Hindlimb muscle (tissue), 1 donor: ENCODE data around the gene RAB40C. TPM values are rescaled to one million over a fixed set of nuclear protein-coding genes. Genes with fewer than 3 reads are reported as not detected.

ENCODE experiments used
- DNase-seq: peaks from one replicate; pipeline ENCODE4 v3.0.0-alpha.2; 2013
- polyA plus RNA-seq: library from polyadenylated mRNA; unstranded; fragments of 120-200 nt; gene quantifications from one replicate; pipeline ENCODE4 v1.2.1, GENCODE V29; 2013; ENCODE audit not compliant: insufficient read length

RAB40C gene, protein sequence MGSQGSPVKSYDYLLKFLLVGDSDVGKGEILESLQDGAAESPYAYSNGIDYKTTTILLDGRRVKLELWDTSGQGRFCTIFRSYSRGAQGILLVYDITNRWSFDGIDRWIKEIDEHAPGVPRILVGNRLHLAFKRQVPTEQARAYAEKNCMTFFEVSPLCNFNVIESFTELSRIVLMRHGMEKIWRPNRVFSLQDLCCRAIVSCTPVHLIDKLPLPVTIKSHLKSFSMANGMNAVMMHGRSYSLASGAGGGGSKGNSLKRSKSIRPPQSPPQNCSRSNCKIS
- 15.4 TPM for polyA plus RNA-seq

DNA sequence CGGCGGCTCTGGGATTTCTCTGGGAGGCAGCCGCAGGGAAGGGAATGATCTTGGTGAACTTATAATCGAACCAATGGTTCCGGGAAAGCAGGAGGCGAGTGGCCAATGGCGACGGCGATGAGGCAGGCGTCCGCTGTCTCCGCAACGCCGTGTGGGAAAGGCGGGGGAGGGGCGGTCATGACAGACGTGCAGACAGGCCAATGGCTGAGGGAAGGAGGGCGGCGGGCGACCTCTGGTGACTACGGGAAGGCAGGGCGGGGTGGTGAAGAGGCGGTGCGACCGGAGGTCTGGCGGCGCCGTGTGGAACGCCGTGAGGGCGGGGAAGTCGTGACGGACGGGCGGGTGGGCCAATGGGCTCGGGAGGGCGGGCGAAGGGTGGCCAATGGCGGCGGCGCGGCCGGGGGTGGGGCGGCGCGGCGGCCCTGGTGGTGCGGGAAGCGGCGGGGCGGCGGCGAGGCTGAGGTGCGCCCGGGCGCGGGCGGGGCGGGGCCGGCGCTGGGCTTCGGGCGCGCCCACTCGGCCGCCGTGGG lies at the start of gene RAB40C:
TSS of gene RAB40C (plus strand) at position 409 of the 530 bp plus-strand sequence. CDS start 226 bp downstream, outside the sequence.
- peak; percentile 99 for DNase-seq

DNA sequence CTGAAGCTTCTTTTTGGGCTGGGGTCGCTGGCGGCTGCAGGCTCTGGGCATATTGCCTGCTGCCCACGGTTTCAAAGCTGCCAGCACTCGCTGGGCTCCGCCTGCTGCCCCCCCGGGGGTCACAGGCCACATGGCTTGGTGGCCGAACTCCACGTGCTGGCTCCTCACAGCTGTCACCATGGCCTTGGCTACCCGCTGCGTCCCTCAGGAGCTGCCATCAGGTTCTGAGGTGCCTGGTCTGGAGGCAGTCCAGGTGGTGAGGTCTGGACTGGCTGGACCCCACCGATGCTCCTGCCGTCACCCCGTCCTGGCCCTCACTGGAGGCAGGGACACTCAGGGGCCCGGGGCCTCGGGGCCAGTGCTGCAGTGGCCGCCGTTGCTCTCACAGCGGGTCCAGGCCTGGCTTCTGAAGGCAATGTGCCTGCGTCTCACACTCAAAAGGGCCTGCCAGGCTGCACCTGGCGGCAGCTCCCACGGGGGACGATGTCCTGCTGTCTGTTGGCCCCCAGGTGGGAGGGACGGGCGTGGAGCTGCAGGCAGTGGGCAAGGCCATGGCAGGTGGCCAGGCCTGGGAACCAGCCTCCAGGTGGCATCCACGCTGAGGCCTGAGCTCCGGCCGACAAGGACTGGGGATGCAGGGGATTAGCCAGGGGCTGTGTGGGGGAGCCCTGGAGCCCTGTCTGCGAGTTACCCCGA lies 49.1 kb upstream of the RAB40C start:
- no peak for DNase-seq

DNA sequence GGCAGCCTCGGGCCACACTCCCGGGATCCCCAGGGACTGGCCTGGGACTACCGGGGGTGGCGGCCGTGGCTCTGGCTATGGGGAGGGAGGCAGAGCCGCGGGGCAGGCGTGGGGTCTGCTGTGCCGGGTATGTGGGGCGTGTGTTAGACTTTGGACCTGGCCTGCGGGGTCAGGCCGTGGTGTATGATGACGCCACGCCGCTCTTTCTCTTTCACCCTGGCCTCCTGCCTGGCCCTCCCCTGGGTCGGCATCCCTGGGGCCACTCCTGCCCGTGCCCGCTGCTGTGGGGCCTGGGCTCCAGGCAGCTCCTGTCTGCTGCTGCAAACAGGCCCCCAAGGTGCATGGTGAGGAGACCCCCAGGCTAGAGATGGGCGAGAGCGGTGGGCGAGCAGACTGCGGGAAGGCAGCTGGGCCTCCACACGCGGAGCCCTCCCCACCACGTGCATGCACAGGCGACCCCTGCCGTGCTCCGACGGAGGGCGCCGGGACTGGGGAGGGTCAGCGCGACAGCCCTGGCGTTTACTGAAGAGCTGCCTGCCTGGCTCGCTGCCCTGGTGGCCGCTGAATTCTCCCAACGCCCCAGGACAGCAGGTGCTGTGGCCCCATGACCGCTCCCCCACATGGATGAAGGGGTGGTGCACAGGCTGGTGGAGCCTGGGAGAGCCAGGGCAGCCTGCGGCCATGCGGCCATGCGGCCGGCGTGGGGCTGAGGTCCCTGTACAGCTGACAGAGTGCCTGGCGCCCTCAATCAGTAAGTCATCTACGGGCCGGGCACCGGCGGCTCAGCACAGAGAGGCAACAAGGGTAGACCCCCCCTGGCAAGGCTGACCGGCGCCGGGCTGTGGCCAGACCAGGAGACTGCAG lies 46.3 kb upstream of the RAB40C start:
- DNase-seq: no peak

DNA sequence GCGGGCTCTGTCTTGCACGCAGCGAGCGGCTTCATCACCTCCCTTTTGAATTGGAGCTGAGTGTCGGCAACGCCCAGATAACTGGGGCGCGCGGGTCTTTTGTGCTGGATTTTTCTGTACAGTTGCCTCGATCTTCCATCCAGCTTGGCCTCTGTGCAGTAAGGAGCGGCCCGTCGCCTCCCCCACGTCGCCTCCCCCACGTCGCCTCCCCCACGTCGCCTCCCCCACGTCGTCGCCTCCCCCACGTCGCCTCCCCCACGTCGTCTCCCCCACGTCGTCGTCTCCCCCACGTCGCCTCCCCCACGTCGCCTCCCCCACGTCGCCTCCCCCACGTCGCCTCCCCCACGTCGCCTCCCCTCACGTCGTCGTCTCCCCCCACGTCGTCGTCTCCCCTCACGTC lies 45.3 kb upstream of the RAB40C start:
- no peak for DNase-seq

DNA sequence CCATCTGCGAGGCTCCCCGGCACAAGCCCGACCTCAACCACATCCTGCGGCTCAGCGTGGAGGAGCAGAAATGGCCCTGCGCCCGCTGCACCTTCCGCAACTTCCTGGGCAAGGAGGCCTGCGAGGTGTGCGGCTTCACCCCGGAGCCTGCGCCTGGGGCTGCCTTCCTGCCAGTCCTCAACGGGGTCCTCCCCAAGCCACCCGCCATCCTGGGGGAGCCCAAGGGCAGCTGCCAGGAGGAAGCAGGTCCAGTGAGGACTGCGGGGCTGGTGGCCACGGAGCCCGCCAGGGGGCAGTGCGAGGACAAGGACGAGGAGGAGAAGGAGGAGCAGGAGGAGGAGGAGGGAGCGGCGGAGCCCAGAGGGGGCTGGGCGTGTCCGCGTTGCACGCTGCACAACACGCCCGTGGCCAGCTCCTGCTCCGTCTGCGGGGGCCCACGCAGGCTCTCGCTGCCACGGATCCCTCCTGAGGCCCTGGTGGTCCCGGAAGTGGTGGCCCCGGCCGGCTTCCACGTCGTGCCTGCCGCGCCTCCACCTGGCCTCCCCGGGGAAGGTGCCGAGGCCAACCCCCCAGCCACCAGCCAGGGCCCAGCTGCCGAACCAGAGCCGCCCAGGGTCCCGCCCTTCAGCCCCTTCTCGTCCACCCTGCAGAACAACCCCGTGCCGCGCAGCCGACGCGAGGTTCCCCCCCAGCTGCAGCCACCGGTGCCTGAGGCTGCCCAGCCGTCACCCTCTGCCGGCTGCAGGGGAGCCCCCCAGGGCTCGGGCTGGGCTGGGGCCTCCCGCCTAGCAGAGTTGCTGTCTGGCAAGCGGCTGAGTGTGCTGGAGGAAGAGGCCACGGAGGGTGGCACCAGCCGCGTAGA lies 42.7 kb upstream of the RAB40C start:
- peak; percentile 64 for DNase-seq

DNA sequence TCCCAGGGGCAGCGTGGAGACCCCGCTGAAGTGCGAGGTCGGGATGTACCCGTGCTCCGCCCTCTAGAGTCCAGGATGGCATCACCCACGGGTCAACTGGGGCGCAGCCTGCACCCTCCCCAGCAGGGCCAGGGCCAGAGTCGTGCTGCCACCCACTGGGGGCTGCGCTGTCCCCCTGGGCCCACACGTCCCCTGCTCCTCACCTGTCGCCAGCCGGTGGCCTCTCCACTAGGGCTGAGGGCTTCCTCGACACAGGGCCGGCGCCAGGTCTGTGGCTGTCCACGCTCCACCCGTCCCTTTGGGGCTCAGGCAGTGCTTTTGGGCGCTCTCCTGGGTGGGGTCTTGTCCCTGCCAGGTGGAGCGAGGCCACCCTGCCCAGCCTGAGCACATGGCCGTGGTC lies 41.3 kb upstream of the RAB40C start:
- DNase-seq: no peak

DNA sequence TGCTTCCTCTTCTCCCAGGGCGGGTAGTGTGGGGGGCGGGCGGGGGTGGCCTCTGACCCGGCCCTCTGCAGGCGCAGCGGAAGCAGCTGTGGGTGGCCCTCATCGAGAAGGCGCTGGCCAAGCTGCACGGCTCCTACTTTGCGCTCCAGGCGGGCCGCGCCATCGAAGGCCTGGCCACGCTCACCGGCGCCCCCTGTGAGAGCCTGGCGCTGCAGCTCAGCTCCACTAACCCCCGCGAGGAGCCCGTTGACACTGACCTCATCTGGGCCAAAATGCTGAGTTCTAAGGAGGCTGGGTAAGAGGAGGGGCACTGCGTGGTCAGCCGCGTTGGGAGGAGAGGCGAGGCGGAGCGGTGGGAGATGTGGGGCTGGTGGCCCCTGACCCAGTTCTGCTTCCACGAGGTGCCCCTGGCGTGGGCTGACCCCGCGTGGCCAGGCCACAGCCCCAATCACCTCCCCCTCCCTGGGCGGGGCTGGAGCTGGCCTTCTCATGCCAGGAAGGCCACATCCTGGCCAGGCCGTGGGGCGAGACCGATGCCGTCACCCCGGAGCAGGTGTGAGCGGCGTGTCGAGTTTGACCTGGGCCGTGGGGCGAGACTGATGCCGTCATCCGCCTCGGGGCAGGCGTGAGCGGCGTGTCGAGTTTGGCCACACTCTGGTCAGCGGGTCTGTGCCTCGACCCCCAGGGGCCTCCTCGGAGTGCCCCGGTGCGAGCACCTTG lies 40.2 kb upstream of the RAB40C start:
- no peak for DNase-seq

DNA sequence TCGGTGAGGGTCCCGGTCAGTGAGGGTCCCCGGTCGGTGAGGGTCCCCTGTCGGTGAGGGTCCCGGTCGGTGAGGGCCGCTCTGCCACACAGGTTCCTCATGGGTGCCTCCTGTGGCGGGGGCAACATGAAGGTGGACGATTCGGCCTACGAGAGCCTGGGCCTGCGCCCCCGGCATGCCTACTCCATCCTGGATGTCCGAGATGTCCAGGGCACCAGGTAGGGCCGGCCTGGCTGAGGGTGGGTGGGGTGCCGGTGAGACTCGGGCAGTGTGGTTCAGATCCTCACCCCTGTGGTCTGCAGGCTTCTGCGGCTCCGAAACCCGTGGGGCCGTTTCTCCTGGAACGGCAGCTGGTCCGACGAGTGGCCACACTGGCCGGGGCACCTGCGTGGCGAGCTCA lies 38.7 kb upstream of the RAB40C start:
- no peak for DNase-seq

DNA sequence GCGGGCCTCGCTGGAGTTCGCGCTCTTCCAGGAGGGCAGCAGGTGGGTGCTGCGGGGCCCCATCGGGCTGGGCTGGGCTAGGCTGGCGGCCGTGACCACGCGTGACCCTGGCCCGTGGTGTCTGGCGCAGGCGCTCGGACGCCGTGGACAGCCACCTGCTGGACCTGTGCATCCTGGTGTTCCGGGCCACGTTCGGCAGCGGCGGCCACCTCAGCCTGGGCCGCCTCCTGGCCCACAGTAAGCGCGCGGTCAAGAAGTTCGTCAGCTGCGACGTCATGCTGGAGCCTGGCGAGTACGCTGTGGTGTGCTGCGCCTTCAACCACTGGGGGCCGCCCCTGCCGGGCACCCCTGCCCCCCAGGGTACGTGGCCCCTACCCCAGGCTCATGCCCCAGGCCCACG lies 37.7 kb upstream of the RAB40C start:
- no peak for DNase-seq

DNA sequence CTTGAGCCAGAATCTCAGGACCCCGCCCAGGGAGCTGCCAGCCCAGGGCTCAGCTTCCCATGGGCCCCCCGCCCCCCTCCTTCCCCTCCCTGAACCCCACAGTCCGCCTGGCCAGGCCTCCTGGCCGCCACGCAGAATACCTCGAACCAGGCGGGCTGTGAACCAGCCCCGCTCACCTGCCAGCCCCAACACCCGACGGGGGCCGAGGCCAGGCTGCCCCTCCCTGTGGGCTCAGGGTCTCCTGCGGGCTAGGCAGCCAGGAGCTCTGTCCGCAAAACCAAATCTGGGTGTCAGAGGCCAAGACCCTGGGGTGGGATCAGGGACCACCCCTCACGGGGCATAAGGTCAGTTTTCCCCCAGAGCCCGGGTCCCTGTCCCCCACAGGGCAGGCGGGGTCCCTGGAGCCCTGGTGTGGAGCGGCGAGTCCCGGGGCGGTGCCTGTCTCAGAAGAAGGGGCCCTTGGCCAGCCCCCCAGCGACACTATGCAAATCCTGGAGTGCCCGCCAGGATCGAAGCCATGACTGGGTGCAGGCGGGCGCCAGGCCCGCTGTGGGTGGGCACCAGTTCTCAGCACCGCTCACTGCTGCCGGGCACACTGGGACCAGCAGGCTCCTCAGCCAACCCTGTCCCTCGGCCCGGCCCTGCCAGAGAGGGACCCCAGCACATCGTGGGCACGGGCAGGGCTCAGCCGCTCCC lies 36.1 kb upstream of the RAB40C start:
- DNase-seq: no peak

DNA sequence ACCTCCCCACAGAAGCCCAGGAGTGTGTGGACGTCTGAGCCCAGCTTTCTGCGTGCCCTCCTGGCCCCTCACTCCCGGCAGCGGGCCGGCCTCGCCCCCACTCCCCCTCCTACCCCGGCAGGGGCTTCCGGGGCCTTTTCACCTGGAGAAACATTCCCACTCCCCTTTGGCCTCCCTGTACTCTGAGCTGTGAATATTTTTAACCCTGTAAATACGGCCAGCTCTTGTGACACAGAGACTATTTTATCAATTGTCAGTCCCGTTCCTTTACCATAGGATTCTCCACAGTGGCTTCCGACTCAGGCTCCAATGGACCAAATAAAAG lies 35.6 kb upstream of the RAB40C start:
- no peak for DNase-seq

DNA sequence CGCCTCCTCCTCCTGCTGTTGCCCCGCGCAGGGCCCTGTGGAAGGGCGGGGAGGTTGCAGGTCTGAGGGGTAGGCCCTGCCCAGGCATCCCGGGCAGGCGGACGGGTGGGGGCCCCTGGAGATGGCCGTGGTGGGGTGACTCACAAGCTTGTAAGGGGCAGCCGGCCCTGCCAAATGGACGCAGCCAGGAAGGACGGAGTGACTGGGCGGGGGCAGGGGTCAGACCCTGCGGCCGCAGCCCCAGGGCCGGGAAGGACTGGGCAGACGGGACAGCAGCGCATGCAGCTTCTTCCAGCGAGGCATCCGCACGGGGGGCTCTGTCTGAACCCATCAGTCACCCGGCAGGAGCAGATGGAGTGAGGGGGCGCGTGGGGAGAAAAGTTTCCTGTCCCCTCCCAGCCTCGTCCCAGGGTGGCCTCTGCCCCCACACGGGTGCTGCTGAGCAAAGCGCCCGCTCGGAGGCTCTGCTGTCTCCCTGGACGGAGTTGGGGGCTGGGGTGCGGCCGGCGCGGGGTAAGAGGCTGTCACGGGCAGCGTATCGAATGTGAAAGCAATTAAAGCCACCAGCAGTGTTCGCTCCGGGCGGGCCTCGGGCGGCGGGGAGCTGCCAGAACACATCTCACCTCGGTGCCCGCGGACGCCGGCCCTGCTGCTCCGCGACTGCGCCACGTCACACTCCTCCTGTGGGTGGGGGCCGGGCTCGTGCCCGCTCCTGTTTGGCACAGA lies 35.1 kb upstream of the RAB40C start:
- DNase-seq: no peak

DNA sequence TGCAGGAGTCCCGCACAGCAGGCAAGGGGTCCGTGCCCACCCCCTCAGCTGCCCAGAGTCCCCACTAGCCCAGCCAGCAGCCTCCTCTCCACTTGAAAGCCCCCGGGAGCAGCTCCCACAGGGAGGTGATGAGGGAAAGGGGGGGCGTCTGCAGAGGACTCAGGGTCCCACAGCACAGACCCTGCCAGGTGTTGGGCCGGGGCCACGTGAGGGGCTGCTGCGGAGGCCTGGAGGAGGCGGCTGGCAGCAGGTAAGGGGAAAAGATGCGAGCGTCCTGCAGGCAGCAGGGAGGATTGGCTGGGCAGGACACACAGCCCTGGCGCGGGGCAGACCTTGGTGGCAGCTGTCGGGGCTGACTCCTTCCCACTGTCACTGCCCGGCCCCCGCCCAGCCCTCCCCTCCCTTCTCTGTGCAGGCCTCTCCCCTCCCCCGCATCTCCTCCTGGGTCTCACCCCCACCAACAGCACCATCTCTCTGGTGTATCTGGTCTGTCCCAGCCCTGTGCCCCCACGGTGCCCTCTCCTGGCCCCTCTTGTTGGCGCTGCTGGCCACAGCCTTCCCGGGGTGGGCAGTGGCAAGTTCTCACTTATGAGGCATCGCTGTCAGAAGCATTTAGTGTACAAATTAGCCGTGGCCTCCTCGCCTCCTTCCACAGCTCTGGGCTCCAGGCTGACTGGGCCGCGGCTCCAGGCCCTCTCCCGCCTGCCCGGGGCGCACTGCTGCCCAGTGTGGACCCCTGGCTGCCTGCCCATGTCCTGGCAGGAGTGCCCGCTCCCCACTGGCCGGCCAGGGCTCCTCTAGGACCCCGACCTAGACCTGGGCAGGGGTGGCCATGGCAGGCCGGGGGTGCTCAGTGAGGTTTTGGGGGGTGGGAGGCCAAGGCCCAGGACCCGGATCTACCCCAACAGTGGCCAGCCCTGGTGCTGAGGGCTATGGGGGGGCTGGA lies 34.1 kb upstream of the RAB40C start:
- DNase-seq: no peak

DNA sequence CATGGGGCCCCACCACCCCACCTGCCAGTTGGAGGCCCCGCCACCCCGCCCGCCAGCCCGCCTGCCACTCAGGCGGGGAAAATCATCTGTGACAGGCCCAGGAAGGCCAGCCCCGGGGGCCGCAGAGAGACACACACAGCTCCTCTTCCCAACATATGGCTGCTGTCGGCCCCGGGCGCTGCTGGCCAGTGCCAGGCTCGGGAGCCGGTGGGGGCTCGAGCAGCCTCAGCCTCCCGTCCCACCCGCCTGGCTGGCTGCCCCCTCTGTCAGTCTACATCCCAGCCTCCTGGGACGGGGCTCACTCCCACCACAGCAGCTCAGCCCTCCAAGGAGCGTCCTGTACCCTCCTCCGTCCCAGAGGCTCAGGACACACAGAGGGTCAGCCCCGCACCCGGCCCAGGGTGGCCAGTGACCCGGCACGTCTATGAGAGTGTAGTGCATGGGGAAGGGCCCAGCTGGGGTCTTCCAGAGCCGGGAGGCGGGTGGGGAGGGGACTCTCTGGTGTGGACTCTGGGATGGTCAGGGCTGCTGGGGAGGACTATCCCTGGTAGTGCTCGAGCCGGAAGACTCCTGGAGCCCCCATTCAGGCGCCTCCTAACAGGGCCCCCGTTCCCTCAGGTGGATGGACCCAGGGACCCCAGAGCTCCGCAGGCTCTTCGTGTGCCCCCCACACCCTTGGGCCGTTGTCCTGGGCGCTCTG lies 33.2 kb upstream of the RAB40C start:
- no peak for DNase-seq

DNA sequence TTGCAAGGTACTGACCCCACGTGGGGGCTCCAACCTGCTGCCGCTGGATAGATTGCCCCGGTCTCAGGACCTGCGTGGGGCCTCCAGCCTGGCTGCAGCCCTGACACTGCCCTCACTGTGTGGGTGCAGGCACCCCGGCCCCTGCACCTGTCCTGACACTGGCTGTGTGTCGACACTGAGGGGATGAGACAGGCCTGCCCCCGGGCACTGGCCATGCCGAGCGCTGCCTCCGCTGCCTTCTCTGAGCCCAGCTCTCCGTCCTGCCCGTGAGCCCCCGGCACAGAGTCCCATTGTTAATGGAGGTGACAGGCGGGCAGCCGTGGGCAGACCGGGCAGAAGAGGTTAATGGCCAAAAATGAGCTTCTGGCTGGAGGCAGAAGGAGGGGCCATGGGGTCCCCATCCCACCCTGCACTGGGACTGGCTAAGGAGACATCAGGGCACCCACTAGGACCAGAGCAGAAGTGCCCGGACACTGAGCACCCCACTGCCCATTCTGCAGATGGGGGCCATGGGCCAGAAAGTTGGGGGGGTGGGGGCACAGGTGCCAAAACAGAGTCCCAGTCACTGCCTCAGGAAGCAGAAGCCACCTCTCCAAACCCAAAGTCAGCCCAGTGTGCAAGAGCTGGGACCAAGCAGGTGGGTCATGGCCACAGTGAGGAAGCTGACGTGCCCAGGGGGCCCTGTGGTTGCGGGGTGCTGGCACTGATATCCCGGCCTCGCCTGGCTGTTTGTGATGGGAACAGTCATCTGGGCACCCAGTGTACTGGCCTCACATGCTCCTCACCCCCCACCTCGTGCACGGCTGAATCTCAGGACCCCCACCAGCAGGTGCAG lies 32.2 kb upstream of the RAB40C start:
- no peak for DNase-seq

DNA sequence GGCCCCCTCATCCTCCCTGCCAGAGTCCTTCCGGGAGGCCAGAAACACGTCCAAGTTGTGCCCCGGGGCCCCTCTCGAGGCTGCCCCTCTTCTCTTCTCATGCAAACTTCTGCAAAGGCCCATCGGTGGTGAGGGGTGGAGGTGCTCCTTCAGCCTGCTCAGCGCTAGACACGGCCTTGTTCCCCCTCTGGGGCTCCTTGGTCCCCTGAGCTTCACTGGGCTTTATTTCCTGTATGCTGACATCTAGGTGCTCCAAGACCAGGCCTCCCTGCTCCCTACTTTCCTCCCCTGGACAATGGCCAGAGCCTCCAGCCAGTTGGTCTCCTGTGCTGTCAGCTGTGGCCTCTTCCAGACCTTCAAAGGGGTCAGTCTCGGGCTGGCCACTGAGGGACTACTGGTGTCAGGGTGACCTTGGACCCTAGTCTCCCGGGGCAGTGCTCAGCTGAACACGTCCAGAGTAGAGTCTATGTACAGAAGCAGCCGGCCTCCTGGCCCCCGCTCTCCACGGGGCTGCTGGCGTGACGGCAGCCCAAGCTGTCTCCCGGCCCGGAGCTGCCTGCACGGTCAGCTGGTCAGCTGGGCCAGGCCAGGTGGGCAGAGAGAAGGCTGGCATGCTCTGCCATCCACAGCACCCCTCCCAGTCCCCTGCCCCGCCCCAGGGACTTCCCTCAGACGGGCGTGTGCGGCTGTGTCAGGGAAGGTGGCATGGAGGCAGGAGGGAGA lies 31.4 kb upstream of the RAB40C start:
- no peak for DNase-seq

DNA sequence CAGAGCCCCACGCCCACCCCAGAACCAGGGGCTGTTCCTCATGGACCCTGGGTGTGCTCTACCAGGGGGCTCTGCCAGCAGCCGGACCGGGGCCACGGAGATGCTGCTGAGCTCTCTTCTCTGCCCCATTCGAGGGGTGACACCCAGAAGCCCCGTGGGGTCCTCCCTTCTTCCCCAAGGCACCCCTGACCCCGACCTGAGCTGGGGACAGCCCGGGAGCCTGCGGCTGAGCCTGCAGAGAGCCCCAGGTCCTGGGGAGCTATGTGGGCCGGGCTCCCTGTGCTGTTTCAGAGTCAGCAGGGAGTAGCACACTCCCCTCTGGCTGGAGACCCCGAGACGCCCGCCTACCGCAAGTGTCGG lies 30.9 kb upstream of the RAB40C start:
- no peak for DNase-seq
